ENCODE results near the gene LBP. TPM values are rescaled to one million over a fixed set of nuclear protein-coding genes. Genes with fewer than 3 reads are reported as not detected.

Gene LBP
- total RNA-seq, 1 experiment from 2014 or later, result not detected

- Histone ChIP-seq H3K4me3 (ENCODE audit: low read depth, low read length) (peak overlapping the region; percentile 19), H3K4me1 (peaks cover 16% of the 10 kb centered on the region), H3K9me3 (no peaks in the 10 kb centered on the region), H3K36me3 (ENCODE audit: control insufficient read depth, insufficient read depth, low read length) (no peaks in the 10 kb centered on the region), H3K27me3 (replicated peaks; ENCODE audit: control insufficient read depth, insufficient read depth, low read length) (no peaks in the 10 kb centered on the region)
- Mint-ChIP-seq H3K9me3 (ENCODE audit: unreplicated experiment) (peaks cover under 1% of the 10 kb centered on the region), H3K27ac (ENCODE audit: unreplicated experiment) (no peak overlapping the region), H3K4me1 (ENCODE audit: low read depth, unreplicated experiment) (peaks cover 5% of the 10 kb centered on the region), H3K27me3 (ENCODE audit: insufficient read depth, unreplicated experiment) (no peaks in the 10 kb centered on the region), H3K36me3 (ENCODE audit: insufficient read depth, unreplicated experiment) (no peaks in the 10 kb centered on the region), H3K4me3 (ENCODE audit: unreplicated experiment) (peak overlapping the region; percentile 50)
- ChIA-PET POLR2A (no interaction called here), CTCF (no interaction called here)
- intact Hi-C loops (cut with micrococcal nuclease; ENCODE audit: unreplicated experiment), result loop anchor here (1.0 kb wide), 1 partner anchor 65 kb away; no protein-coding TSS in a partner anchor
- no TSS peak for BruUV-seq (replicated peaks)
- no peak for TF ChIP-seq CTCF (IDR thresholded peaks at IDR 0.05; ENCODE audit: insufficient read depth in 1 of 2, low read depth in 1 of 2, low read length in 1 of 2, severe bottlenecking in 1 of 2, unreplicated experiment in 1 of 2)
- DNase-seq, result peak; percentile 65 to 79
Measured at GRCh38 chr20:38343311-38344106, 2.8 kb upstream of the LBP start.

GRCh38 chr20:38344107-38344701 lies 2.1 kb upstream of the LBP start:
- ChIA-PET CTCF (no interaction called here), POLR2A (no interaction called here)
- TF ChIP-seq CTCF (IDR thresholded peaks at IDR 0.05; ENCODE audit: insufficient read depth in 1 of 2, low read depth in 1 of 2, low read length in 1 of 2, severe bottlenecking in 1 of 2, unreplicated experiment in 1 of 2), result no peak
- no peaks in the 10 kb centered on the region for H3K27me3 Mint-ChIP-seq (ENCODE audit: insufficient read depth, unreplicated experiment)
- Histone ChIP-seq H3K9me3 (no peaks in the 10 kb centered on the region), H3K36me3 (ENCODE audit: control insufficient read depth, insufficient read depth, low read length) (no peaks in the 10 kb centered on the region), H3K4me1 (peaks cover 16% of the 10 kb centered on the region), H3K4me3 (ENCODE audit: low read depth, low read length) (no peak overlapping the region), H3K27me3 (replicated peaks; ENCODE audit: control insufficient read depth, insufficient read depth, low read length) (no peaks in the 10 kb centered on the region)
- BruUV-seq (replicated peaks), result no TSS peak
- no peak overlapping the region for H3K27ac Mint-ChIP-seq (ENCODE audit: unreplicated experiment)
- peaks cover 1% of the 10 kb centered on the region for H3K4me1 Mint-ChIP-seq (ENCODE audit: low read depth, unreplicated experiment)
- intact Hi-C loops (cut with micrococcal nuclease; ENCODE audit: unreplicated experiment), result no loop called here
- H3K9me3 Mint-ChIP-seq (ENCODE audit: unreplicated experiment), result no peaks in the 10 kb centered on the region
- DNase-seq, result no peak
- no peak overlapping the region for H3K4me3 Mint-ChIP-seq (ENCODE audit: unreplicated experiment)
- no peaks in the 10 kb centered on the region for H3K36me3 Mint-ChIP-seq (ENCODE audit: insufficient read depth, unreplicated experiment)

GRCh38 chr20:38345643-38346042 lies 639 bp upstream of the LBP start:
- H3K27ac Mint-ChIP-seq (ENCODE audit: unreplicated experiment), result no peak overlapping the region
- H3K27me3 Mint-ChIP-seq (ENCODE audit: insufficient read depth, unreplicated experiment), result no peaks in the 10 kb centered on the region
- H3K36me3 ChIP-seq (ENCODE audit: control insufficient read depth, insufficient read depth, low read length), result no peaks in the 10 kb centered on the region
- H3K36me3 Mint-ChIP-seq (ENCODE audit: insufficient read depth, unreplicated experiment), result no peaks in the 10 kb centered on the region
- no peaks in the 10 kb centered on the region for H3K4me1 Mint-ChIP-seq (ENCODE audit: low read depth, unreplicated experiment)
- H3K4me3 ChIP-seq (ENCODE audit: low read depth, low read length), result no peak overlapping the region
- no peak for TF ChIP-seq CTCF (IDR thresholded peaks at IDR 0.05; ENCODE audit: insufficient read depth in 1 of 2, low read depth in 1 of 2, low read length in 1 of 2, severe bottlenecking in 1 of 2, unreplicated experiment in 1 of 2)
- H3K4me3 Mint-ChIP-seq (ENCODE audit: unreplicated experiment), result no peak overlapping the region
- H3K9me3 Mint-ChIP-seq (ENCODE audit: unreplicated experiment), result no peaks in the 10 kb centered on the region
- DNase-seq, result no peak
- peaks cover 16% of the 10 kb centered on the region for H3K4me1 ChIP-seq
- intact Hi-C loops (cut with micrococcal nuclease; ENCODE audit: unreplicated experiment), result no loop called here
- POLR2A ChIA-PET, result no interaction called here
- H3K27me3 ChIP-seq (replicated peaks; ENCODE audit: control insufficient read depth, insufficient read depth, low read length), result no peaks in the 10 kb centered on the region
- H3K9me3 ChIP-seq, result no peaks in the 10 kb centered on the region
- BruUV-seq (replicated peaks), result no TSS peak
- CTCF ChIA-PET, result interaction anchor here (1.4 kb wide), 1 partner anchor 63 kb away, joined by 4 read pairs; no protein-coding TSS in a partner anchor

All from Caco-2 (cell line).